Measurements from ENCODE around the gene ATP9A.

GRCh38 chr20:51800060-51800871 is 32.1 kb upstream of the ATP9A start:
- TF ChIP-seq CTCF (IDR thresholded peaks at IDR 0.05): peak; percentile 71 to 86 (median 76)
- TF ChIP-seq POLR2A (IDR thresholded peaks at IDR 0.05): peak in 1 of 3 donors; percentile 29

All from body of pancreas (tissue), 4 donors.